IMR-90 (cell line): ENCODE data around the gene RAP2B. TPM values are rescaled to one million over a fixed set of nuclear protein-coding genes. Genes with fewer than 3 reads are reported as not detected.

Source experiments
- ATAC-seq: fragments of 200-7000 bp; cut with Tn5 transposase; 2 replicates; pipeline ENCODE4 v1.9.1; 2020; ENCODE audit warnings: low read depth, mild to moderate bottlenecking, moderate library complexity
- BruUV-seq: library from RNA; stranded (reverse); fragments of 400-500 nt; replicated peaks from 2 replicates; lab custom pipeline; 2021; lab: Mats Ljungman, UMichigan
- CTCF ChIA-PET: fragments of 300-600 bp; formaldehyde crosslinking; extraction: SDS; loops from one replicate; lab custom pipeline; 2021; ENCODE audit warnings: antibody characterized with exemption; lab: Yijun Ruan, JAX
- POLR2A ChIA-PET: fragments of 300-600 bp; sonication (Branson Sonifier 250); formaldehyde crosslinking; loops from one replicate; lab custom pipeline; 2022; ENCODE audit warnings: antibody characterized with exemption; ENCODE audit not compliant: unreplicated experiment; lab: Charles Lee
- DNase-seq: peaks from one replicate; pipeline ENCODE4 v3.0.0; 2013
- H2AFZ ChIP-seq: replicated peaks from 2 replicates; pipeline ENCODE3; 2013; ENCODE audit warnings: low read length, mild to moderate bottlenecking; ENCODE audit not compliant: poor library complexity
- H2AK5ac ChIP-seq: 2 replicates; pipeline ENCODE4 v1.6.1; 2013; ENCODE audit warnings: low read depth, low read length, inconsistent platforms
- H2AK9ac ChIP-seq: replicated peaks from 2 replicates; pipeline ENCODE3; 2013; ENCODE audit warnings: mild to moderate bottlenecking, low read depth, low read length, moderate library complexity; ENCODE audit not compliant: poor library complexity
- H2BK120ac ChIP-seq: 2 replicates; pipeline ENCODE4 v1.6.1; 2013; ENCODE audit warnings: low read depth, low read length, inconsistent platforms
- H2BK15ac ChIP-seq: 3 replicates; pipeline ENCODE4 v1.6.1; 2013; ENCODE audit warnings: low read depth, low read length, inconsistent platforms
- H2BK20ac ChIP-seq: 2 replicates; pipeline ENCODE4 v1.6.1; 2013; ENCODE audit warnings: low read depth, mild to moderate bottlenecking, inconsistent platforms, low read length, moderate library complexity
- H2BK5ac ChIP-seq: 2 replicates; pipeline ENCODE4 v1.6.1; 2013; ENCODE audit warnings: mild to moderate bottlenecking, low read depth, low read length, inconsistent platforms; ENCODE audit not compliant: poor library complexity, severe bottlenecking
- H3K14ac ChIP-seq: replicated peaks from 2 replicates; pipeline ENCODE4 v1.6.1; 2013; ENCODE audit warnings: low read depth, low read length, inconsistent platforms
- H3K18ac ChIP-seq: 2 replicates; pipeline ENCODE4 v1.6.1; 2013; ENCODE audit warnings: low read depth, low read length, control low read depth
- H3K23ac ChIP-seq: 2 replicates; pipeline ENCODE4 v1.6.1; 2013; ENCODE audit warnings: low read depth, low read length, inconsistent platforms
- H3K27ac ChIP-seq: 2 replicates; pipeline ENCODE4 v1.5.1; 2013; ENCODE audit warnings: mild to moderate bottlenecking, control low read depth, low read length; ENCODE audit not compliant: insufficient read depth
- H3K27me3 ChIP-seq: 2 replicates; pipeline ENCODE4 v1.6.1; 2013; ENCODE audit warnings: low read length; ENCODE audit not compliant: control insufficient read depth, insufficient read depth
- H3K36me3 ChIP-seq: 2 replicates; pipeline ENCODE4 v1.6.1; 2013; ENCODE audit warnings: low read length, mixed read lengths; ENCODE audit not compliant: control insufficient read depth, insufficient read depth
- H3K4ac ChIP-seq: 2 replicates; pipeline ENCODE4 v1.6.1; 2013; ENCODE audit warnings: low read depth, low read length, inconsistent platforms
- H3K4me1 ChIP-seq: 2 replicates; pipeline ENCODE4 v1.6.1; 2013; ENCODE audit warnings: low read length, mixed read lengths; ENCODE audit not compliant: control insufficient read depth, insufficient read depth
- H3K4me2 ChIP-seq: 2 replicates; pipeline ENCODE4 v1.6.1; 2013; ENCODE audit warnings: low read depth, mild to moderate bottlenecking, control low read depth, low read length, moderate library complexity
- H3K4me3 ChIP-seq: 2 replicates; pipeline ENCODE4 v1.5.1; 2013; ENCODE audit warnings: low read depth, mild to moderate bottlenecking, control low read depth, low read length, moderate library complexity; ENCODE audit not compliant: insufficient read depth
- H3K56ac ChIP-seq: 2 replicates; pipeline ENCODE4 v1.6.1; 2013; ENCODE audit warnings: low read length, inconsistent platforms; ENCODE audit not compliant: insufficient read depth; ENCODE audit errors: extremely low read depth
- H3K79me1 ChIP-seq, 2 experiments: 2 replicates each; pipeline ENCODE4 v1.6.1; 2013; ENCODE audit warnings: low read length in 2 of 2, inconsistent platforms in 1 of 2, low read depth in 1 of 2
- H3K9ac ChIP-seq: 2 replicates; pipeline ENCODE4 v1.6.1; 2013; ENCODE audit warnings: low read depth, low read length, control low read depth
- H3K9me1 ChIP-seq: 2 replicates; pipeline ENCODE4 v1.6.1; 2013; ENCODE audit warnings: low read length, inconsistent platforms; ENCODE audit not compliant: insufficient read depth
- H3K9me3 ChIP-seq: 2 replicates; pipeline ENCODE4 v1.6.1; 2013; ENCODE audit warnings: low read length; ENCODE audit not compliant: control insufficient read depth, insufficient read depth
- H4K20me1 ChIP-seq: 2 replicates; pipeline ENCODE4 v1.6.1; 2013; ENCODE audit warnings: low read length, inconsistent platforms; ENCODE audit not compliant: insufficient read depth
- H4K5ac ChIP-seq: 2 replicates; pipeline ENCODE4 v1.6.1; 2013; ENCODE audit warnings: mild to moderate bottlenecking, low read depth, low read length, control low read depth
- H4K8ac ChIP-seq, 2 experiments: 2 replicates each; pipeline ENCODE4 v1.6.1; 2013; ENCODE audit warnings: low read depth in 2 of 2, low read length in 2 of 2, control low read depth in 1 of 2, inconsistent platforms in 1 of 2
- H4K91ac ChIP-seq: 2 replicates; pipeline ENCODE4 v1.6.1; 2013; ENCODE audit warnings: low read depth, low read length, inconsistent platforms; ENCODE audit not compliant: insufficient read depth
- CHD1 ChIP-seq: IDR thresholded peaks from 2 replicates; pipeline ENCODE4 v1.6.1; 2012; ENCODE audit warnings: low read depth, low read length, improper control_type of control experiment
- ELK1 ChIP-seq: fragments of 150-350 bp; IDR thresholded peaks from 2 replicates; pipeline ENCODE4 v1.6.1; 2016; ENCODE audit warnings: low read depth, mild to moderate bottlenecking, low read length, moderate library complexity, borderline replicate concordance
- MAFK ChIP-seq: IDR thresholded peaks from 2 replicates; pipeline ENCODE4 v1.6.1; 2012; ENCODE audit warnings: low read depth, low read length, improper control_type of control experiment
- MAZ ChIP-seq: IDR thresholded peaks from 2 replicates; pipeline ENCODE4 v1.6.1; 2012; ENCODE audit warnings: low read depth, mild to moderate bottlenecking, low read length, improper control_type of control experiment, moderate library complexity, borderline replicate concordance
- MXI1 ChIP-seq: IDR thresholded peaks from 2 replicates; pipeline ENCODE4 v1.6.1; 2012; ENCODE audit warnings: low read depth, mild to moderate bottlenecking, low read length, moderate library complexity, borderline replicate concordance
- NFE2L2 ChIP-seq: fragments of 150-350 bp; IDR thresholded peaks from 2 replicates; pipeline ENCODE4 v1.6.1; 2016; ENCODE audit warnings: low read depth, mild to moderate bottlenecking, low read length
- WGBS, 2 experiments: methylation state at CpG; one replicate each; pipeline versions ENCODE4 v1.1.5 to v1.1.7; 2013; ENCODE audit warnings: missing lambda C conversion rate in 2 of 2; ENCODE audit not compliant: insufficient read length in 1 of 2; ENCODE audit errors: extremely low coverage in 2 of 2; 5-methylcytosine and 5-hydroxymethylcytosine counted together
- dilution Hi-C: fragments of 300-500 bp; cut with HindIII; formaldehyde crosslinking; loops from one replicate; pipeline ENCODE4 v1.14.3; 2018; ENCODE audit warnings: low sequenced_read_pairs; ENCODE audit not compliant: unreplicated experiment
- in situ Hi-C: fragments of 300-500 bp; cut with MboI; formaldehyde crosslinking; loops from 3 replicates; pipeline ENCODE4 v1.14.3; 2019; ENCODE audit warnings: low sequenced_read_pairs, inconsistent platforms, mixed read lengths
- intact Hi-C: fragments of 100-400 bp; cut with micrococcal nuclease; formaldehyde crosslinking; loops from 2 replicates; pipeline ENCODE4 v1.10.0; 2022
- polyA plus RNA-seq, 3 experiments: library from polyadenylated mRNA; depleted of rRNA; stranded (reverse); fragments of >200 nt; gene quantifications; 2 replicates each; pipeline ENCODE4 v1.2.3, GENCODE V29; 2012; ENCODE audit warnings: low replicate concordance in 1 of 3
- total RNA-seq: library from RNA; depleted of rRNA; stranded (reverse); fragments of >200 nt; gene quantifications from 2 replicates; pipeline ENCODE4 v1.2.3, GENCODE V29; 2012

Gene RAP2B
- total and polyA plus RNA-seq, 2 of the 4 experiments (the other 2 are of a cell fraction) = 6.6 to 12.4 TPM

- no peak overlapping the region for H3K4me3 ChIP-seq
- no peak overlapping the region for H4K5ac ChIP-seq
- peak overlapping the region; percentile 24 for H2BK5ac ChIP-seq
- no peaks in the 10 kb centered on the region; the same call in 1 of the 2 replicates for H3K9me1 ChIP-seq
- no peak overlapping the region for H3K56ac ChIP-seq
- H2BK120ac ChIP-seq = no peak overlapping the region
- H3K4me1 ChIP-seq = peaks cover 7% of the 10 kb centered on the region
- ATAC-seq (no peak), DNase-seq (no peak)
- H2BK15ac ChIP-seq = peak overlapping the region; percentile 11; the same call in 1 of the 3 replicates
- TF ChIP-seq CHD1 (no peak), MAFK (no peak), NFE2L2 (no peak), MAZ (no peak), ELK1 (no peak), MXI1 (no peak)
- WGBS, 2 experiments = 67% methylated on average over 1 of the region's 6 CpGs; no CpG with 5 or more reads in 1 of the 2 experiments
- no peak overlapping the region; the same call in 1 of the 2 replicates for H4K91ac ChIP-seq
- H4K20me1 ChIP-seq = no peaks in the 10 kb centered on the region
- intact Hi-C loops (no loop called here), dilution Hi-C loops (no loop called here), in situ Hi-C loops (no loop called here)
- H3K27ac ChIP-seq = no peak overlapping the region
- H2AK5ac ChIP-seq = no peak overlapping the region
- no peak overlapping the region for H3K4me2 ChIP-seq
- BruUV-seq = no TSS peak
- H3K4ac ChIP-seq = no peak overlapping the region
- ChIA-PET CTCF (no interaction called here), POLR2A (no interaction called here)
- no peak overlapping the region for H3K9ac ChIP-seq
- H3K36me3 ChIP-seq = no peaks in the 10 kb centered on the region
- H3K14ac ChIP-seq = no peak overlapping the region
- H2BK20ac ChIP-seq = no peak overlapping the region
- H3K79me1 ChIP-seq = no peaks in the 10 kb centered on the region
- no peak overlapping the region for H2AFZ ChIP-seq
- H3K23ac ChIP-seq = no peak overlapping the region
- no peak overlapping the region for H3K18ac ChIP-seq
- H3K9me3 ChIP-seq = no peaks in the 10 kb centered on the region
- H3K27me3 ChIP-seq = no peaks in the 10 kb centered on the region
- no peak overlapping the region for H2AK9ac ChIP-seq
- no peak overlapping the region for H4K8ac ChIP-seq
These were observed 15.6 kb upstream of the RAP2B start for GRCh38 chr3:153146191-153147053.
